Mononuclear cell (primary cell): Measurements from ENCODE around the gene TBCK. TPM values are rescaled to one million over a fixed set of nuclear protein-coding genes. Genes with fewer than 3 reads are reported as not detected.

Source experiments
- H3K27me3 ChIP-seq: 2 replicates; pipeline ENCODE4 v1.6.0; 2011; ENCODE audit warnings: low read length, control low read depth; ENCODE audit not compliant: insufficient read depth
- H3K4me1 ChIP-seq: 2 replicates; pipeline ENCODE4 v1.5.1; 2011; ENCODE audit warnings: mild to moderate bottlenecking, low read length, control low read depth; ENCODE audit not compliant: insufficient read depth
- H3K4me3 ChIP-seq: 2 replicates; pipeline ENCODE4 v1.5.1; 2011; ENCODE audit warnings: mild to moderate bottlenecking, low read length, moderate library complexity
- H3K9me3 ChIP-seq: 2 replicates; pipeline ENCODE4 v1.5.1; 2011; ENCODE audit warnings: low read depth, mild to moderate bottlenecking, control low read depth, low read length
- total RNA-seq: library from RNA; depleted of rRNA; stranded (reverse); fragments of >200 nt; gene quantifications from one replicate; pipeline ENCODE4 v1.2.3, GENCODE V29; 2012

TBCK gene
- total RNA-seq, 1 donor = 31.7 TPM

DNA sequence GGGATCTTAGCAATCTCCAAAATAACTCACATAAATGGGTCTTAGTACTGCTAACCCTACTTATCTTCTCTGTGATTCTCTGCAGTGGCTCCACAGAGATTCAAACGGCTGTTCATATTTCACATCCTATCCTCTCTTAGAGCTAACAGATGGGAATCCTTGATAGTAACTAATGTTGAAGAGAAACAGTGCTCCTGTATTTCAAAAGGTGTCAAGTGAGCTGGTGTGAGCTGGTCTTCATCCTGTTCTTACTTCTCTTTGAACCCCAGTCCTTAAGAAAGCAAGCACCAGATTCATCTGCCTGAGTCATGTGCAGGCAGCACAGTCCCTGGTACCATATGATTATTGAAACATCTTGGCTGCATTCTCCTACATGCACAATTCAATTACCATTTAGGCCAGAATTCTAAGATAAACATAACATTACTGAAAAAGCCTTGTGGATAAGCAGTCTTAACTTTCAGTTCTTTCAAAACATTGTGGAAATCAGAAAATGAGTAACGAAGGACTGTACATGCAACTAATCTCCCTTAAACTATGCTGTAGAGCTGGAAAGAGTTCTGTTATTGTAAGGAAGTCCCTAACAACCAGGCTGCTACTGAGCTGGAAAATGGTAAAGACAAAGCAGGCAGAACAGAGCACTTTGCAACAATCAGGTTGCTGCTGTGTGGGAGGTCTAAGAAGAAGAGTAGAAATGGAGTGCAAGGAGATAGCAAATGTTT is 267.6 kb downstream of the TBCK start:
- Histone ChIP-seq H3K27me3 (no peaks in the 10 kb centered on the region), H3K4me1 (no peaks in the 10 kb centered on the region), H3K9me3 (no peaks in the 10 kb centered on the region), H3K4me3 (no peak overlapping the region)

DNA sequence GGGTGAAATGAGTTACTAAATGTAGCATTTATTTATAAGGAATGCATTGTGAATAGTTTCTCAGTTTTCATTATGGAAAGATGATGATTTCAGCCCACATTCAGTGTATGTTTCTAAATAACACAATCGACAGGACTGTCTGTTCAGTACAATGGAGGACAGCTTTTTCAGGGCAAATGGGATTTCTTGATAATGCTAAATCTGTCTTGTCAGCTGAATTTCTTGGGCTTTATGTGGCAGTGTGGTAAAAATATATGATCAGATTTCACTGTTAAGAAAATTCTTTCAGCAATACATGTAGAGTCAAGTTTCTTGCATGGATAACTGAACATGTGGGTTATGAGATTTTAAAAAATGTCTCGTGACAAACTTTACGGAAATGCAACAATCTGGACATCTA is 269.9 kb downstream of the TBCK start:
- Histone ChIP-seq H3K9me3 (no peaks in the 10 kb centered on the region), H3K27me3 (no peaks in the 10 kb centered on the region), H3K4me3 (no peak overlapping the region), H3K4me1 (no peaks in the 10 kb centered on the region)

DNA sequence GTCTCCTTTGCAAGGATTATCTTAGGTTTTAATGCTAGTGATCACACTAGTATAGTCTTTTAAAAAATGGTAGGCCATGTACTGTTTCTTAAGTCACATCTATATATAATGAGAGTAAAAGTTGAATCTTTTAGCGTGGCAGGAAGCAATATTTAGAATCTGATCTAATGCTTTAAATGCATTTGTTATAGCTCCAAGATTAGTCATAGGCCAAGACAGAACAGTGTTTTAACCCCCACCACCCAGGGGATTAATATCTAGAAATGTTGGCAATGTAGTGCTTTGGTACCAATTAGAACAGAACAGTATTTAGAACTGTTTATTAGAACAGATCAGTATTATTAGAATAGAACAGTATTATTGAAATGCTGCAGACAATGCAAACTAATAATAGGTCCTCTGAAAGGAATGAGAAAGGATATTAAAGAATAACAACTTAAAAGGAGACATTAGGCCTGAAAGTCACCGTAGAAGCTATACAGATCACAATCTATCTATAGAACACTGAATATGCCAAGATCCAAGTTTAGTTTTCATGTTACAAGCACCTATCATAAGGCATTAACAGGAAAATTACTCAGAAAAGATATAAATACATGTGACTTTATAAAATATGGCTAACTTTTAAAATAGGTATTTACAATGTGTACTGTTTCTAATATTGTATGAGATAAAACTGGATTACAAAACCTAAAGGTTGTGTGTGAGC is 274.6 kb downstream of the TBCK start:
- H3K9me3 ChIP-seq = no peaks in the 10 kb centered on the region
- H3K27me3 ChIP-seq = no peaks in the 10 kb centered on the region
- H3K4me3 ChIP-seq = no peak overlapping the region
- H3K4me1 ChIP-seq = no peaks in the 10 kb centered on the region

GRCh38 chr4:106039796-106040195 is 276.2 kb downstream of the TBCK start:
- no peaks in the 10 kb centered on the region for H3K27me3 ChIP-seq
- no peaks in the 10 kb centered on the region for H3K9me3 ChIP-seq
- H3K4me1 ChIP-seq = no peaks in the 10 kb centered on the region
- no peak overlapping the region for H3K4me3 ChIP-seq

GRCh38 chr4:106038908-106039307 is 277.1 kb downstream of the TBCK start:
- no peaks in the 10 kb centered on the region for H3K9me3 ChIP-seq
- H3K27me3 ChIP-seq = no peaks in the 10 kb centered on the region
- no peak overlapping the region for H3K4me3 ChIP-seq
- H3K4me1 ChIP-seq = no peaks in the 10 kb centered on the region

DNA sequence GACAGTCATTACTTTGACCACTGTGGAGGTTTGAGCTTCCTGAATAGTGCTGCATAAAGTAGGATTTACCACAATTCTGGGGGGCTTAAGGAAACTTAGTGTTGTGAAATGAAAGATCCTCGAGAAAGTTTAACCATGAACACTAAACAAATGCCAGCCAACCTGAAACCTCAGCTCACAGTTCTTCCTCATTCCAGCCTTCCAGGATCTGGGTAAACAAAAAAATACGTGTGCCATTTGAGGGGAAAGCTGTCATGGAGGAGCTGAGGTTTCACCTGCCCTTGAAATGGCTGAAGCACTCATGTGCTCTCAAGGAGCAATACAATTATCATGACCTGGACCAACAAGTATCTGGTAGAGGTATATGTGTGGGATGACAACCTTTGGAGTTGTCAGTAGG is 278.0 kb downstream of the TBCK start:
- H3K4me1 ChIP-seq = no peaks in the 10 kb centered on the region
- H3K4me3 ChIP-seq = no peak overlapping the region
- H3K27me3 ChIP-seq = no peaks in the 10 kb centered on the region
- no peaks in the 10 kb centered on the region for H3K9me3 ChIP-seq

GRCh38 chr4:106036848-106037247 is 279.2 kb downstream of the TBCK start:
- Histone ChIP-seq H3K9me3 (no peaks in the 10 kb centered on the region), H3K27me3 (no peaks in the 10 kb centered on the region), H3K4me1 (no peaks in the 10 kb centered on the region), H3K4me3 (no peak overlapping the region)

DNA sequence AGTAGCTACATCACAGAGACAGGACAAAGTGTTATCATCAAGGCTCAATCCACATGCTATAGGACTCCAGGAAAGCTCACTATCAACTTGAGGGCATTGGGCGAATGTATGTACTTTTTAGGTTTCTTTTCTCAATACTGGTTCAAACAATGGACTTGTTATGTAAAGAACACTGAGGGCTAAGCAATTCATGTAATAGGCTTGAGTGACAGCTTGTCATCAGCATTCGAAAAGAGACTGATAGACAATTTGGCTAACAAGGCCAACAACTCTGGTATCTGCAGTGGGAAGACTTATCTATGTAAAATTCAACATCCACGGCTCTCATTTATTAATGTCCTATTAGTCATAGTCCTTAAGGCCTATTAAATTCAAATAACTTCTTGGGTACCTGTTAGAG is 279.7 kb downstream of the TBCK start:
- Histone ChIP-seq H3K4me1 (no peaks in the 10 kb centered on the region), H3K27me3 (no peaks in the 10 kb centered on the region), H3K4me3 (no peak overlapping the region), H3K9me3 (no peaks in the 10 kb centered on the region)

DNA sequence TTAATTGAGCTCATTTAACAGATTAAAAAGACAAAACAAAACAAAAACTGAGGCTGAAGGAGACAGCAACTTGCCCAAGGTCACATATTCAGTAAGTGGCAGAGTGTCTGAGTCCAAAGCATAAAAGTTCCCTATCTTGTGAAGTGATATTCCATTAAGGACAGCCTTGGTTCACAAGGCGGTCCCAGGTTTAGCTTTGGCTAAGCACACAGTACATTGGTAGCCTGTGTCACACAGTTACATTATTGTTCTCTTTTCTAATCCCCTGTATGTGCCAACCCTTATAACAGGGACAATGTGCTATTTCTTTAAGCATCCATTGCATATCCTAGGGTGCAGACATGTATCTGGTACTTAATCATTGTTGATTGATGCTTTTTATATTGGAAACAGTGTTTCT is 280.8 kb downstream of the TBCK start:
- H3K9me3 ChIP-seq = peaks cover 7% of the 10 kb centered on the region
- no peaks in the 10 kb centered on the region for H3K27me3 ChIP-seq
- no peaks in the 10 kb centered on the region for H3K4me1 ChIP-seq
- H3K4me3 ChIP-seq = no peak overlapping the region

- H3K4me1 ChIP-seq = no peaks in the 10 kb centered on the region
- H3K9me3 ChIP-seq = peaks cover 7% of the 10 kb centered on the region
- no peaks in the 10 kb centered on the region for H3K27me3 ChIP-seq
- no peak overlapping the region for H3K4me3 ChIP-seq
Observed at GRCh38 chr4:106034751-106035150, 281.3 kb downstream of the TBCK start.

- Histone ChIP-seq H3K27me3 (no peaks in the 10 kb centered on the region), H3K4me3 (no peak overlapping the region), H3K4me1 (no peaks in the 10 kb centered on the region), H3K9me3 (peaks cover 7% of the 10 kb centered on the region)
Observed at GRCh38 chr4:106034220-106034619, 281.8 kb downstream of the TBCK start.

DNA sequence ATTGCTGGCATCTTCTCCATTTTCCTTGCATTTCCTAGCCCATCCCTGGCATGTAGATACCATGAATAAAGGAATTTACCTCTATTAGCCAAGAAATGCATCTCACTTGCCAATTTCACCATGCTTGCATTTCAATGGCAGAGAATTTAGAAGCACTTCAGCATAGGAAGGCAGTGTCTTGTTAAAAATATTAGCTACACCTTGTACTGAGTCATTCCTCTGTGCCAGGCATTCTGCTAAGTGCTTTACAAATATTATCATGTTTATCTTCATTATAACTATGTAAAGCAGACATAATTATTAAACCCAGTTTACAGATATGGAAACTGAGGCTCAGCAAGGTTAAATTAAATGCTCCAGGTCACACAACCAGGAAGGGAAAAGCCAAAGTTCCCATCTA is 282.5 kb downstream of the TBCK start:
- H3K9me3 ChIP-seq = peaks cover 7% of the 10 kb centered on the region
- H3K4me3 ChIP-seq = no peak overlapping the region
- H3K4me1 ChIP-seq = no peaks in the 10 kb centered on the region
- no peaks in the 10 kb centered on the region for H3K27me3 ChIP-seq

DNA sequence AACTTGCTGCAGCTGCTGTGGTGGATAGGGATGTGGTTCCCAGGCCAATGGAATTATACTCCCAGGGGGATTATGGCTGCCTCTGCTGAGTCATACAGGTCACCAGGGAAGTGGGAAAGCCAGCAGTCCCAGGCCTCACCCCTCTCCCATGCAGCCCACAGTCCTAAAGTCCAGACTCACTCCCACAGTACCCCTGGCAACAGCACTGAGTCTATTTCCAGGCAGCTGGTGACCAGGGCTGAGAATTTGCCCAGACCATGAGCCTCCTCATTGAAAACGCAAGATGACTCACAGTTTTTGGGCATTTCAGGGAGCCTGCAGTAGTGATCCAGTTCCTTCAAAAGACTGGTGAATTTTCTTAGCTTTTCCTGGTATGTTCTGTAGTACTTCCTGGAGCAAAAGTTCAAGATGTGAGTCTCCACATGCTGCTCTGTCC is 283.1 kb downstream of the TBCK start:
- Histone ChIP-seq H3K9me3 (peaks cover 7% of the 10 kb centered on the region), H3K27me3 (no peaks in the 10 kb centered on the region), H3K4me1 (no peaks in the 10 kb centered on the region), H3K4me3 (no peak overlapping the region)

GRCh38 chr4:106022454-106022853 is 293.6 kb downstream of the TBCK start:
- Histone ChIP-seq H3K4me1 (no peaks in the 10 kb centered on the region), H3K4me3 (no peak overlapping the region), H3K9me3 (no peaks in the 10 kb centered on the region), H3K27me3 (no peaks in the 10 kb centered on the region)

DNA sequence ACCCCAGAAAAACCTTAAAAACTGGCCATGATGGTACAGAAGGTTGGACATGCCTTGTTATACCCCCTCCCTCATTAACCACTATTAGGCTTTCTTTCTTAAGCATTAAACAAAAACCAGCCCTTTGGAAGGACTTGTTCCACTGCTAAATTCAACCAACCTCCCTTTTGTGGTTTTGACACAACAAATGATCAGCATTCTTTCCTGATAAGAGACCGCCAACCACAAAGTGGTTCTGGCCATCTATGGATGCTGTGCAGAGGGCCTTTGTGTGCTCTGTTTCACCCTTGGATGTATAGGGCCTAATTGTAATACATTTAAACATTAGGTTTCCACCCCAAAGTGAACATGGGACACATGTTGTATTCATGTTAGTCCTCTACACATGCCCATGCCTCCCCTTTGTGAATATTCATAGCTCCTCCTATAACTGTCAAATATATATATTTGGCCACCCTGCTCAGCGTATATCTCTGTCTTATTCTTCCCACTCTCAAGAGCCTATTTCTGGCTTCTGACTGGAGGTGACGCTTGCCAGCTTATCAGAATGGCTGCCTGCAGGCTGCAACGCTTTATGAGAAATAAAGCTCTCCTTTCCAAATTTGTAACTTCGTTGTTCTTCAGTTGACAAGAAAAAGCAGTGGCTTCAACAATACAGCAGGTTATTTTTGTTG is 294.1 kb downstream of the TBCK start:
- Histone ChIP-seq H3K27me3 (no peaks in the 10 kb centered on the region), H3K9me3 (no peaks in the 10 kb centered on the region), H3K4me1 (no peaks in the 10 kb centered on the region), H3K4me3 (no peak overlapping the region)
